HG02840 (cell line): ENCODE measurements around the gene IGSF6.
"Not testable (repeated sequence)": the region's sequence is repeated elsewhere in the genome, so short reads cannot be mapped to it uniquely, and the experiment has no call there.

Source experiments
- ATAC-seq: cut with Tn5 transposase; IDR thresholded peaks from one replicate; pipeline ENCODE4 v1.9.1; 2021; ENCODE audit warnings: mild to moderate bottlenecking, moderate library complexity, moderate number of reproducible peaks; ENCODE audit not compliant: unreplicated experiment, low FRiP score

IGSF6 gene

GRCh38 chr16:21630866-21631265 lies 21.5 kb downstream of the IGSF6 start:
- ATAC-seq, result not testable (repeated sequence)

DNA sequence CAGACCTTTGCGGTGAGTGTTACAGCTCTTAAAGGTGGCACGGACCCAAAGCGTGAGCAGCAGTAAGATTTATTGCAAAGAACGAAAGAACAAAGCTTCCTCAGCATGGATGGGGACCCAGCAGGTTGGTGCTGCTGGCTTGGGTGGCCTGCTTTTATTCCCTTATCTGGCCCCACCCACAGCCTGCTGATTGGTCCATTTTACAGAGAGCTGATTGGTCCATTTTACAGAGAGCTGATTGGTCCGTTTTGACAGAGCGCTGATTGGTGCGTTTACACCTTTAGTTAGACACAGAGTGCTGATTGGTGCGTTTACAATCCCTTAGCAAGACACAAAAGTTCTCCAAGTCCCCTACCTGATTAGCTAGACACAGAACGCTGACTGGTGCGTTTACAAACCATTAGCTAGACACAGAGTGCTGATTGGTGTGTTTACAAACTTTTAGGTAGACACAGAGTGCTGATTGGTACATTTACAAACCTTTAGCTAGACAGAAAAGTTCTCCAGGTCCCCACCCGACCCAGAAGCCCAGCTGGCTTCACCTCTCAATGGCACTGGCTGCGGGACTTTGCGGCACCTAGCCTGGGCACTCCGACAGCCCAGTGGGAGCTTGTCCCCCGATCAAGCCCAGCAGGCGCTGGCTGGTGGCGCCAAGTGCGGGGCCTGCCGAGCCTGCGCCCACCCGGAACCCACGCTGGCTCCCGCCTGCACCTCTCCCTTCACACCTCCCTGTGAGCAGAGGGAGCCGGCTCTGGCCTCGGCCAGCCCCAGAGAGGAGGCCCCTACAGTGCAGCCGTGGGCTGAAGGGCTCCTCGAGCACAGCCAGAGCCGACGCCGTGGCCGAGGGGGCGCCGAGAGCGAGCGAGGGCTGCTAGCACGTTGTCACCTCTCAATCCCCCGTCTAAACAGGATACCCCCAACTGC lies 22.5 kb downstream of the IGSF6 start:
- ATAC-seq, result not testable (repeated sequence)

GRCh38 chr16:21628772-21629171 lies 23.6 kb downstream of the IGSF6 start:
- ATAC-seq, result no peak

DNA sequence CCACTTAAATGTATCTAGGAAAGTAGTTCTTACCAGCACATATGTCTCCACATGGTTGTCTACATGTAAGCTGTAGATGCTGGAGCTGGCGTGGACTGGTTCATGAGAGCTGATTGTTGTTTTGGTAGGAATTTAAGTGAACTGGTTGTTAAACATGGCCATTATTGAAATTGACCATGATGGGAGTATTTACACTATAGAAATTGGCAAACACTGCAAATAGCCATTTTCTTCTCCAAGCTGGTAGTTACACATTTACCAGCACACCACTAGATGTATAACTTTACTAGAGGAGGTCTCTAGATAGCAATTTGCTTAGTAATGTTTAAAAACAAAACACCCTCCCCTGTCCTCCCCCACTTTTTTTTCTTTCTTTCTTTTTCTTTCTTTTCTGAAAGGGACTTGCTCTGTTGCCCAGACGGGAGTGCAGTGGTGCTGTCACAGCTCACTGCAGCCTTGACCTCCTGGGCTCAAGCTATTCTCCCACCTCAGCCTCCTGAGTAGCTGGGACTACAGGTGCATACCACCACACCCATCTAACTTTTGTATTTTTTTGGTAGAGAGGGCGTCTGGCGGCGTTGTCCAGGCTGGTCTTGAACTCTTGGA lies 24.2 kb downstream of the IGSF6 start:
- no peak for ATAC-seq

DNA sequence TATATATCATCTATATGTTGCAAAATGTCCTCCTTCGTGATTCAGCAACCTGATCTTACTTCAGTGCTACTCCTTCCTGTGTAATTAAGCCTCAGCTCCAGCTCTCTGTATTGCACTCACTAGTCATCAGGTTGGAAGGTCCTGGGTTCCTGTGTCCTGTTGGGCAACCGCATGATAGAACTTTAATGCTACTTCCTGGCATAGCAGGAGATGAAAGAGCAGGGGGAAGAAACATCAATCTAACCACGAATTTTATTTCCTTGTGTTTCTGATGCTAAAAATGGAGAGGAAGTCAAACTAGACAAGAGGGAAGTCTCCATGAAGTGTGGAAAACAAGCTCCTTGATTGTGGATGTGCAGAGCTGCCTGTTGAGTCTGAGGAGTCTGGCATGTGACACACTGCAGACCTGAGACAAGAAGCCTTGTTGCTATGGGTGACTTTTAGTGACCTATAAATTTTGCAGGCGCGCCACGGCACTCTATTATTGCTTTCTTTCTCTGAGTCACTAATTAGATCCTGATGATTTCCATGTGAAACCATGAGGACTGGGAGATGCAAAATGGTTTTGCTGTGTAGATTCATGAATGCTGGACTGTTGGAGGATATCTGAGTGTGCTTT lies 25.6 kb downstream of the IGSF6 start:
- ATAC-seq, result no peak

GRCh38 chr16:21625026-21625425 lies 27.4 kb downstream of the IGSF6 start:
- no peak for ATAC-seq

DNA sequence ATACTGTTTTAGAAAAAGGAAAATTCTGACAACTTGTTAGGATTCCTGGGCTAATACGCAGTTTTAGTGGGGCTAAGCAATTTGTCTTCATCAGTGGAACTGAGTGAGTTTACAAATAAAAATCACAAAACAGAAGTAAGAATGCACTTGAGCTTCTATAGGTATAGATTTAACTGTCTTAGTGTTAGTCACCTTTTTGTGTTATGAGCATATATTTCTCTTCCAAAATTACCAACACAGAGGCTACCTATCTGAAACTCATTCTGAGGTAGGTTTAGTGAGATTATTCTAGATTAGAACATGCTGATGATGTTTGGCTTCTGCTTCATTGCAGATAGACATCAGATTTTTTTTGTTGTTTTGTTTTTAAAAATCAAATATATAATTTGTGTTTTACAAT lies 29.9 kb downstream of the IGSF6 start:
- ATAC-seq, result no peak

- no peak for ATAC-seq
Observed at GRCh38 chr16:21620592-21620991, 31.8 kb downstream of the IGSF6 start.

GRCh38 chr16:21619765-21620425 lies 32.5 kb downstream of the IGSF6 start:
- no peak for ATAC-seq

- no peak for ATAC-seq
Observed at GRCh38 chr16:21618281-21618680, 34.1 kb downstream of the IGSF6 start.

- ATAC-seq, result no peak
Observed at GRCh38 chr16:21617607-21618006, 34.8 kb downstream of the IGSF6 start.

GRCh38 chr16:21614896-21615295 lies 37.5 kb downstream of the IGSF6 start:
- no peak for ATAC-seq

GRCh38 chr16:21613781-21614180 lies 38.6 kb downstream of the IGSF6 start:
- ATAC-seq, result no peak

- ATAC-seq, result no peak
Observed at GRCh38 chr16:21613361-21613760, 39.0 kb downstream of the IGSF6 start.

GRCh38 chr16:21611556-21612384 lies 40.6 kb downstream of the IGSF6 start:
- ATAC-seq, result no peak

GRCh38 chr16:21611198-21611555 lies 41.2 kb downstream of the IGSF6 start:
- no peak for ATAC-seq

- ATAC-seq, result no peak
Observed at GRCh38 chr16:21610766-21611165, 41.6 kb downstream of the IGSF6 start.

GRCh38 chr16:21610006-21610544 lies 42.3 kb downstream of the IGSF6 start:
- no peak for ATAC-seq

DNA sequence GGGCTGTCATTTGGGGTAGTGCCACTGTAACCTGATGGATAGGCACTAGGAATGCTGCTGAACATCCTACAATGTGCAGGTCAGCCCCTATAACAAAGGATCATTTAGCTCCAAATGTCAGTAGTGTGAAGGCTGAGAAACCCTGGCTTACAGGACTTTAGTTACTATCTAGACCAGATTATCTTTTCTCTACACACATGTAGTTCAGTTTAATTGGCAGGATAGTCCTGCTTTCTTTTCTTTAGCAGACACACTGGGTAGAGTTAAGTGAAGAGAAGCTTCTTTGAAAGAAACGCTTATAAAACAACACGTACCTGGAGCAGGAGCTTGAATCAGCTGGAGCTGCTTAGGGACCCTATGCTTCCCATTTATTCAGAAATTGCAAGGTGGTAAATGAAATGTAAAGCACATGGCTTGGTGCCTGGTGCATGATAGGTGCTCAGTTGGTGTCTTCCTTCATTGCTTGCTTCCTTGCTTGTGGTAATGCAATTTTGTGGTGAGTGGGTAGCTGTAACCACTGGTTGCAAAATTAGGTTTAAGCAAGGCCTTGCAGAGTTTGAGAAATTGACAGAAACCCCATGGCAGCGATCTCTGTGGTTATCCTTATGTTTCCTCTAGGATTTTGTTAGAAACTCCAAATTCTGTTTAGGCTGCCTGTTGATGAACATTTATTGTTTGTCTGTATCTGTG lies 43.6 kb downstream of the IGSF6 start:
- no peak for ATAC-seq
